ENCODE data around the gene SGPP1.

DNA sequence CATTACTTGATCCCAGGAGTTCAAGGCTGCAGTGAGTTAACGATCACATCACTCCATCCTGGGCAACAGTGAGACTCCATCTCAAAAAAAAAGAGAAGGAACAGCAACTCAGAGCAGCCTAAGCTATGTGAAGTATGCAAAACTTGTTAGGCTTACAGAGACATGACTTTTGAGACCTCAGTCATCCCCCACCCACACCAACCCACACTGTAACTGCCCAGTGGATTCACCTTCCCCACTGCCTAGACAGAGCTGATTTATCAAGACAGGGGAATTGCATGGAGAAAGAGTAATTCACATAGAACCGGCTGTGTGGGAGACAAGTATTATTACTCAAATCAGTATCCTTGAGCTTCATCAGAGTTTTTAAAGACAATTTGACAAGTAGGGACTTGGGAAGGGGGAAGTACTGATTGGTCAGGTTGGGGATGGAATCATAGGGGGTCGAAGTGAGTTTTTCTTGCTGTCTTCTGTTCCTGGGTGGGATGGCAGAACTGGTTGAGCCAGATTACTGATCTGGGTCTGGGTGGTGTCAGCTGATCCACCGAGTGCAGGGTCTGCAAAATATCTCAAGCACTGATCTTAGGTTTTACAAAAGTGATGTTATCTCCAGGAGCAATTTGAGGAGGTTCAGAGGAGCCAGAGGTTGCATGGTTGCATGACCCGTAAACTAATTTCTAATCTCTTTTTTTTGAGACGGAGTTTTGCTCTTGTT lies 80.0 kb downstream of the SGPP1 start:
- TF ChIP-seq, protein P1, sequence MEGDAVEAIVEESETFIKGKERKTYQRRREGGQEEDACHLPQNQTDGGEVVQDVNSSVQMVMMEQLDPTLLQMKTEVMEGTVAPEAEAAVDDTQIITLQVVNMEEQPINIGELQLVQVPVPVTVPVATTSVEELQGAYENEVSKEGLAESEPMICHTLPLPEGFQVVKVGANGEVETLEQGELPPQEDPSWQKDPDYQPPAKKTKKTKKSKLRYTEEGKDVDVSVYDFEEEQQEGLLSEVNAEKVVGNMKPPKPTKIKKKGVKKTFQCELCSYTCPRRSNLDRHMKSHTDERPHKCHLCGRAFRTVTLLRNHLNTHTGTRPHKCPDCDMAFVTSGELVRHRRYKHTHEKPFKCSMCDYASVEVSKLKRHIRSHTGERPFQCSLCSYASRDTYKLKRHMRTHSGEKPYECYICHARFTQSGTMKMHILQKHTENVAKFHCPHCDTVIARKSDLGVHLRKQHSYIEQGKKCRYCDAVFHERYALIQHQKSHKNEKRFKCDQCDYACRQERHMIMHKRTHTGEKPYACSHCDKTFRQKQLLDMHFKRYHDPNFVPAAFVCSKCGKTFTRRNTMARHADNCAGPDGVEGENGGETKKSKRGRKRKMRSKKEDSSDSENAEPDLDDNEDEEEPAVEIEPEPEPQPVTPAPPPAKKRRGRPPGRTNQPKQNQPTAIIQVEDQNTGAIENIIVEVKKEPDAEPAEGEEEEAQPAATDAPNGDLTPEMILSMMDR (IDR thresholded peaks at IDR 0.05), result no peak
- no peak for TF ChIP-seq POLR2A (IDR thresholded peaks at IDR 0.05)
